ENCODE measurements around the gene HDAC8. TPM values are rescaled to one million over a fixed set of nuclear protein-coding genes. Genes with fewer than 3 reads are reported as not detected.

The HDAC8 gene
- total RNA-seq, 1 experiment from 2014 or later, result 26.2 TPM

- POLR2A ChIA-PET, result no interaction called here
- Mint-ChIP-seq H3K27ac (ENCODE audit: unreplicated experiment) (no peak overlapping the region), H3K4me3 (ENCODE audit: unreplicated experiment) (no peak overlapping the region), H3K36me3 (ENCODE audit: insufficient read depth, unreplicated experiment) (no peaks in the 10 kb centered on the region), H3K9me3 (ENCODE audit: unreplicated experiment) (no peaks in the 10 kb centered on the region), H3K4me1 (ENCODE audit: low read depth, unreplicated experiment) (peaks cover 13% of the 10 kb centered on the region), H3K27me3 (ENCODE audit: insufficient read depth, unreplicated experiment) (no peaks in the 10 kb centered on the region)
- H3K4me3 ChIP-seq (ENCODE audit: low read depth, low read length), result no peak overlapping the region
- no TSS peak for BruUV-seq (replicated peaks)
- intact Hi-C loops (cut with micrococcal nuclease; ENCODE audit: unreplicated experiment), result loop anchor here (10.0 kb wide), 2 partner anchors 77 to 173 kb away; partner anchors contain the start of gene CITED1
- H3K36me3 ChIP-seq (ENCODE audit: control insufficient read depth, insufficient read depth, low read length), result no peaks in the 10 kb centered on the region
- H3K9me3 ChIP-seq, result no peaks in the 10 kb centered on the region
- no peak for DNase-seq
- no peaks in the 10 kb centered on the region for H3K27me3 ChIP-seq (replicated peaks; ENCODE audit: control insufficient read depth, insufficient read depth, low read length)
- H3K4me1 ChIP-seq, result peaks cover 13% of the 10 kb centered on the region
- CTCF ChIA-PET, result no interaction called here
- TF ChIP-seq CTCF (IDR thresholded peaks at IDR 0.05; ENCODE audit: insufficient read depth in 1 of 2, low read depth in 1 of 2, low read length in 1 of 2, severe bottlenecking in 1 of 2, unreplicated experiment in 1 of 2), result no peak
Measured at GRCh38 chrX:72477781-72478181, 94.9 kb downstream of the HDAC8 start.

- Mint-ChIP-seq H3K4me3 (ENCODE audit: unreplicated experiment) (no peak overlapping the region), H3K9me3 (ENCODE audit: unreplicated experiment) (no peaks in the 10 kb centered on the region), H3K27ac (ENCODE audit: unreplicated experiment) (no peak overlapping the region), H3K4me1 (ENCODE audit: low read depth, unreplicated experiment) (peaks cover 13% of the 10 kb centered on the region), H3K36me3 (ENCODE audit: insufficient read depth, unreplicated experiment) (no peaks in the 10 kb centered on the region), H3K27me3 (ENCODE audit: insufficient read depth, unreplicated experiment) (no peaks in the 10 kb centered on the region)
- H3K4me3 ChIP-seq (ENCODE audit: low read depth, low read length), result no peak overlapping the region
- TF ChIP-seq CTCF (IDR thresholded peaks at IDR 0.05; ENCODE audit: insufficient read depth in 1 of 2, low read depth in 1 of 2, low read length in 1 of 2, severe bottlenecking in 1 of 2, unreplicated experiment in 1 of 2), result no peak
- CTCF ChIA-PET, result no interaction called here
- DNase-seq, result no peak
- H3K27me3 ChIP-seq (replicated peaks; ENCODE audit: control insufficient read depth, insufficient read depth, low read length), result no peaks in the 10 kb centered on the region
- BruUV-seq (replicated peaks), result no TSS peak
- intact Hi-C loops (cut with micrococcal nuclease; ENCODE audit: unreplicated experiment), result loop anchor here (10.0 kb wide), 2 partner anchors 77 to 173 kb away; partner anchors contain the start of gene CITED1
- POLR2A ChIA-PET, result no interaction called here
- no peaks in the 10 kb centered on the region for H3K9me3 ChIP-seq
- H3K4me1 ChIP-seq, result peaks cover 13% of the 10 kb centered on the region
- no peaks in the 10 kb centered on the region for H3K36me3 ChIP-seq (ENCODE audit: control insufficient read depth, insufficient read depth, low read length)
Measured at GRCh38 chrX:72477376-72477775, 95.3 kb downstream of the HDAC8 start.

GRCh38 chrX:72475952-72476668 is 96.5 kb downstream of the HDAC8 start:
- peaks cover 13% of the 10 kb centered on the region for H3K4me1 Mint-ChIP-seq (ENCODE audit: low read depth, unreplicated experiment)
- no peaks in the 10 kb centered on the region for H3K9me3 Mint-ChIP-seq (ENCODE audit: unreplicated experiment)

More at GRCh38 chrX:72475952-72476668, 96.5 kb downstream of the HDAC8 start:
- Histone ChIP-seq H3K36me3 (ENCODE audit: control insufficient read depth, insufficient read depth, low read length) (no peaks in the 10 kb centered on the region), H3K4me1 (peaks cover 13% of the 10 kb centered on the region), H3K4me3 (ENCODE audit: low read depth, low read length) (no peak overlapping the region), H3K27me3 (replicated peaks; ENCODE audit: control insufficient read depth, insufficient read depth, low read length) (no peaks in the 10 kb centered on the region), H3K9me3 (no peaks in the 10 kb centered on the region)
- no peaks in the 10 kb centered on the region for H3K36me3 Mint-ChIP-seq (ENCODE audit: insufficient read depth, unreplicated experiment)
- no peak overlapping the region for H3K27ac Mint-ChIP-seq (ENCODE audit: unreplicated experiment)
- ChIA-PET POLR2A (no interaction called here), CTCF (no interaction called here)
- H3K4me3 Mint-ChIP-seq (ENCODE audit: unreplicated experiment), result no peak overlapping the region
- intact Hi-C loops (cut with micrococcal nuclease; ENCODE audit: unreplicated experiment), result loop anchor here (10.0 kb wide), 2 partner anchors 79 to 171 kb away; partner anchors contain the start of gene CITED1
- TF ChIP-seq CTCF (IDR thresholded peaks at IDR 0.05; ENCODE audit: insufficient read depth in 1 of 2, low read depth in 1 of 2, low read length in 1 of 2, severe bottlenecking in 1 of 2, unreplicated experiment in 1 of 2), result no peak
- DNase-seq, result no peak
- no peaks in the 10 kb centered on the region for H3K27me3 Mint-ChIP-seq (ENCODE audit: insufficient read depth, unreplicated experiment)
- BruUV-seq (replicated peaks), result no TSS peak

Measured in Caco-2 (cell line).